Measurements from ENCODE around the gene HS1BP3.

HS1BP3 gene

GRCh38 chr2:20615068-20615465 lies 35.8 kb downstream of the HS1BP3 start:
- no peak for DNase-seq

GRCh38 chr2:20614201-20615067 lies 36.5 kb downstream of the HS1BP3 start:
- no peak for DNase-seq

GRCh38 chr2:20612925-20613916 lies 37.7 kb downstream of the HS1BP3 start:
- DNase-seq = no peak

DNA sequence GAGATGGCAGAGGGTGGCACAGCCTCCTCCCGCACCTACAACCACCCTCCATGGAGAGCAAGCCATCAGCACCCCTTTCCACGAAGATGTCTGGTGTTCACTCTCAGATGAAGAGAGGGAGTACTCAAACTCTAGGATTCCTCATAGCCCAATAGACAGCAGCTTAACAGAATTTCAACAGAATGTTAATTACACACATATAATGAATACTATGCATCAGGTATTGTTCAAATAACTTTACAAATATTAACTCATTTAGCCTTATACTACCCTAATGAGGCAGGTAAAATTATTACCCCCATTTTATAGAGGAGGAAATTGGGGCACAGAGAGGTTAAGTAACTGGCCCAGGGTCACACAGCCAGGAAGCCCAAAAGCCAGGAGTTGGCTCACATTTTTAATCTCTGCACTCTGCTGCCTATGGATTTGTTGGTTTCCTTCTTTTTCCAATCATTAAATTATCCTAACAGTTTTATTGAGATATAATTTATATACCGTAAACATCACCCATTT lies 39.0 kb downstream of the HS1BP3 start:
- DNase-seq = no peak

DNA sequence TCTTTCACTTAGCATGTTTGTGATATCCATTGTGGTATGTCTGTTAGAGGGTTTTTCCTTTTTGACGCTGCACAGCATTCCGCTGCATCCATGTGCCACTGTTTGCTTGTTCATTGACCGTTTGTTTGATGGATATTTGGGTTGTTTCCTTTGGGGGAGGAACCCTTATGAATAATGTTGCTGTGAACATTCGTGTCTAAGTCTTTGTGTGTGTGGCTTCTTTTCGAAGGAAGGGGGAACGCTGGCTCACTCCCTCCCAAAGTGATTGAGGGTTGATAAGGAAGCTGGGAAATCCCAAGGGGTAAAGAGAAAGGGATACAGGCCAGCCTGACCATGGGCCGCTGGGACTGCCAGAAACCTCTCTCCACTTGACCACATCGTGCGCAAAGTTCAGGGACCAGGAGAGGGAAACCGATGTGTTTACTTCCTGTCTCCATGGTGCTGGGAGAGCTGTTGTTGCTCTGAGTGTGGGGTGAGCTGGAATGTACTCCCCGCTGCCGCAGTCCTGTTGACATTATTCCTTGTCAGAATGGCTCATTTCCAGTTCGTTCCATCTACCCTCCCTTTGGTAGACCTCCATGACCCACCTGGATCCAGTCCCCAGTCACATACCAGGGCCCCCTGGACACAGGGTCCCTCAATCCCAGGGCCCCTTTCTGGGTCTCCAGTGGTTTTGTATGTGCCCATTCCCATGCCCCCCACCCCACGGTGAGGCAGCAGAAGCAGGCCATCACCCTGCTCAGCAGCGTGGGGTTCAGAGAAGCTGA lies 39.6 kb downstream of the HS1BP3 start:
- DNase-seq = no peak

- no peak for DNase-seq
Observed at GRCh38 chr2:20609995-20610357, 40.9 kb downstream of the HS1BP3 start.

- no peak for DNase-seq
Observed at GRCh38 chr2:20609349-20609994, 41.4 kb downstream of the HS1BP3 start.

GRCh38 chr2:20608666-20609348 lies 42.1 kb downstream of the HS1BP3 start:
- DNase-seq = no peak

DNA sequence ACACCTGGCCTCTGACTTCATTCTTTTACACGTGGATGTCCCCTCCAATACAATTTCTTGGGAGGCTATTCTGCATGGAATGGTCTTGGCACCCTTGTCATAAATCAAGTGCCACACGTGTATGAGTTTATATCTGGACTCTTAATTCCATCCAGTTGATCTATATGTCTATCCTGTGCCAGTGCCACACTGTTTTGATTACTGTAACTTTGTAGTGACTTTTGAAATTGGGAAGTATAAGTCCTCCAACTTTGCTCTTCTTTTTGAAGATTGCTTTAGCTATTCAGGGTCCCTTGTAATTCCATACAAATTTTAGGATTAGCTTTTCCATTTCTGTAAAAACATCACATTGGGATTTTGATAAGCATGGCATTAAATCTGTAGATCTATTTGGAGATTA lies 43.5 kb downstream of the HS1BP3 start:
- no peak for DNase-seq

GRCh38 chr2:20606198-20606597 lies 44.7 kb downstream of the HS1BP3 start:
- no peak for DNase-seq

DNA sequence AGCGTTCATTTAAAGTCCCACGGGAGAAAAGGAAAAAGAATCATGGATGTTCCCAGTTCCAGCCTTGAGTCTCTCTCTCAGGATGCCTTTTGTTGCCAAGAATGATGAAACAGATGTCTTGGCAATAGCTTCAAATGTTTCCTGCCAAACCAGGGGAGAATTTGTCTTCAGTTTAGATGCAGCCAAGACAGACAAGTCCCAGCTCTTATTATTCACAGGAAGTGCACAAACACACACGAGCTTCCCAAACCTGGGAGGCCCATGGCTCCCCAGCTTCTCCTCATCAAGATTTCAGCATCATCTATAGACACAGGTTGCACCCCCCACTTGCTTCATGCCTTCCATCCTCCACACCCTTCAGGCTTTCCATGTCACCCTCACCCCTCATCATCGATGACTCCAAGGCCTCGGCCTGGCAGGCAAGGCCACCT lies 45.9 kb downstream of the HS1BP3 start:
- DNase-seq = no peak

DNA sequence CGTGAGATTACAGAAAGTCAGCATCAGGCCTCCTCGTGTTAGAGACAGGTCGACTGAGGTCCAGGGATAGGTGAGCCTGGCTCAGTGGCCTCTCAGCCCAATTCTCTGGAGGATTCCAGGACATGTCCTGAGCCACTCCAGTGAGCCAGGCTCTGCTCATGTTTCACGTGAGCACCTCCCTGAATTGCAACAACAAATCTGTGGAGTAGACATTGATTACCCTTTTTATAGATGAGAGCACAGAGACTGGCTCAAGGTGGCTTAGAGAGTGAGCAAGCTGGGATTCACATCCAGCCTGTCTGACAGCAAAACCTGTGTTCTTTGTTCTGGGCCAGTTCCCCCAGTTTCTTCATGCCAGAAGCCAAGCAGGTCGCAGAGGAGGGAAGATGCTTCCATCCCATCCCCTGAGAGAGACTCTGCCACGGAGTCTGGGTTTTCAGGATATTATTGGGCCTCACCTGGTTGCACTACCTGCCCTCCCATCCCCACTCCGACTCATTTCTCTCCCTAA lies 46.4 kb downstream of the HS1BP3 start:
- no peak for DNase-seq

DNA sequence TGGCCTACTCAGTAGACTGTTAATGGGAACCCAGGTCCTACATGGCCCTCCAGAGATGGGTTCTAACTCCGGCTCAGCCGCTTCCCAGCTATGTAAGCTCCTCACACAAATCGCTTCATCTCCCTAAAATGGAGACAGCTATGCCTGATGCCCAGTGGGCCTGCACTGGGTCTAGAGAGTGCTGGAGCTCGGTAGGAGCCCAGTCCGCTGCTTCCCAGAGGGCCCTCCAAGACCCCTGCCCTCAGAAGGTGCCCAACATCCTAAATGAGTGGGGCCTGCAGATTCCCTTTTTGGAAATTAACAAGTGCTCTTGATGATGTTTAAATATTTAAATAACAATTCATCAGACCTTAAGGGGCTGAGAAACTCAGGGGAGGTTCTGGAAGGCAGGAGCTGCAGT lies 47.1 kb downstream of the HS1BP3 start:
- no peak for DNase-seq

DNA sequence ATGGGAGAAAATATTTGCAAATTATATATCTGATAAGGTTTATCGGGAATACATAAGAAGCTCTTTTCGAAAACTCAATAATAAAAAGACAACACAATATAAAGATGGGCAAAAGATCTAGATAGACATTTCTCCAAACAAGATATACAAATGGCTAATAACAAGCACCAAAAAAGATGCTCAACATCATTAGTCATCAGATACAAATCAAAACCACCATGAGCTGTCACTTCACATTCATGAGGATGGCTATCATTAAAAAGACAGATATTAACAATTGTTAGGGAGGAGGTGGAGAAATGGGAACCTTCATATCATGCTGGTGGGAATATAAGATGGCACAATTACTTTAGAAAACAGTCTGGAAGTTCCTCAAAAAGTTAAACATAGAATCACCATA lies 48.1 kb downstream of the HS1BP3 start:
- no peak for DNase-seq

DNA sequence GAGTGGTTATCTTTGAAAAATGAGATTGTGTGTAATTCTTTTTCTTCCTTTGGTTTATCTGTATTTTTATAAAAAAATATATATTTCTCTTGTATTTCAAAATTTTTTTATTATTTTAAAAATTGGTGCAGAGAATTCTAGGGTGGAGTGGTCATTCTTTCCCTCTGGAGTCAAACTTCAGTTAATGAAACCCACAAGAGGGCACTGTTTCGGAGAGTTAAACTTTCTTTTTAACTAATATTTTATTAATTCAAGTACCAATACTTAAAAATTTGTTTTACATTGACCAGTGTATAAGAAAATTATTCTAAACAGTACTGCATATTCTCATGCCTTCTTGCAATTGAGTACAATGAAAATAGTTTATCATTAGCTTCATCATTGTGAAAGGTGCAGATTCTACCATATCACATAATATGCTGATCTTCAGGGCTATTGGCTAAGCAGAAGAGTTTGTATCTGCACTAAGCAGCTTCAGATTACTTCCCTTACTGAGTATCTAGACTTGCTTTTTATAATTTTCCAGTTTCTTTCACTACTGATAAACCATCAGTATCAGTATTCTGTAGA lies 50.1 kb downstream of the HS1BP3 start:
- DNase-seq = no peak

- no peak for DNase-seq
Observed at GRCh38 chr2:20599861-20600461, 50.9 kb downstream of the HS1BP3 start.

- DNase-seq = no peak
Observed at GRCh38 chr2:20599001-20599600, 51.8 kb downstream of the HS1BP3 start.

GRCh38 chr2:20597860-20598183 lies 53.1 kb downstream of the HS1BP3 start:
- DNase-seq = no peak

- DNase-seq = no peak
Observed at GRCh38 chr2:20596973-20597859, 53.7 kb downstream of the HS1BP3 start.

Data from SIG-M5 (cell line).